ENCODE results near the gene WNT3A.

DNA sequence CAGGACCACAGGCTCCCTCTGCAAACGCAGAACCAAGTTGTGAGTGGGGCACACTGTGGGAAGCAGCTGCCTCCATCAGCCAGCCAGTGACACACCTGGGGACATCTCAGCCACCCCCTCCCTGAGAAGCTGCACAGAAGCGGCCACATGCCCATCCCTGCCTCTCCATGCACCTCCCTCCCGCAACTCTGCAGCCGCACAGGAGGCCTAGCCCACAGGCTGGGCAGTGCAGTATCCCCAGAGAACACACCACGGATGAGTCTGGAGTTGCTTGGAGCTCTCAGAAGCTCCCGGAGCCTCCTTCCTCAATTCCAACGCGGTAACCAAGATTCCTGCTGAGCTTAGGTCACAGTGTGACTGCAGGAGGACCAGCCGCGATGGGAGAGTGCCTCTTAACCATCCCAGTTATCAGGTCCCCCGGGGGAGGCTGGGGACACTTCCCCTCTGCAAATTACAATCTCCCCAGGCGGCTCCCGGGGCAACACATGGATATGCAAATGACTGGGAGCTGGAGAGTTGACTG lies 1.2 kb upstream of the WNT3A start:
- TF ChIP-seq, protein P1, sequence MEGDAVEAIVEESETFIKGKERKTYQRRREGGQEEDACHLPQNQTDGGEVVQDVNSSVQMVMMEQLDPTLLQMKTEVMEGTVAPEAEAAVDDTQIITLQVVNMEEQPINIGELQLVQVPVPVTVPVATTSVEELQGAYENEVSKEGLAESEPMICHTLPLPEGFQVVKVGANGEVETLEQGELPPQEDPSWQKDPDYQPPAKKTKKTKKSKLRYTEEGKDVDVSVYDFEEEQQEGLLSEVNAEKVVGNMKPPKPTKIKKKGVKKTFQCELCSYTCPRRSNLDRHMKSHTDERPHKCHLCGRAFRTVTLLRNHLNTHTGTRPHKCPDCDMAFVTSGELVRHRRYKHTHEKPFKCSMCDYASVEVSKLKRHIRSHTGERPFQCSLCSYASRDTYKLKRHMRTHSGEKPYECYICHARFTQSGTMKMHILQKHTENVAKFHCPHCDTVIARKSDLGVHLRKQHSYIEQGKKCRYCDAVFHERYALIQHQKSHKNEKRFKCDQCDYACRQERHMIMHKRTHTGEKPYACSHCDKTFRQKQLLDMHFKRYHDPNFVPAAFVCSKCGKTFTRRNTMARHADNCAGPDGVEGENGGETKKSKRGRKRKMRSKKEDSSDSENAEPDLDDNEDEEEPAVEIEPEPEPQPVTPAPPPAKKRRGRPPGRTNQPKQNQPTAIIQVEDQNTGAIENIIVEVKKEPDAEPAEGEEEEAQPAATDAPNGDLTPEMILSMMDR (IDR thresholded peaks at IDR 0.05), result no peak
- TF ChIP-seq POLR2A (IDR thresholded peaks at IDR 0.05), result no peak

Measured in esophagus squamous epithelium (tissue), 4 donors.